Measurements from ENCODE around the gene ELL.
"Not testable (repeated sequence)": the region's sequence is repeated elsewhere in the genome, so short reads cannot be mapped to it uniquely, and the experiment has no call there.

ELL gene

GRCh38 chr19:18418483-18419194 is 103.2 kb downstream of the ELL start:
- DNase-seq (ENCODE audit: low read depth, low spot score), result no peak
- H3K4me3 ChIP-seq (ENCODE audit: low read length), result peak overlapping the region; percentile 45

DNA sequence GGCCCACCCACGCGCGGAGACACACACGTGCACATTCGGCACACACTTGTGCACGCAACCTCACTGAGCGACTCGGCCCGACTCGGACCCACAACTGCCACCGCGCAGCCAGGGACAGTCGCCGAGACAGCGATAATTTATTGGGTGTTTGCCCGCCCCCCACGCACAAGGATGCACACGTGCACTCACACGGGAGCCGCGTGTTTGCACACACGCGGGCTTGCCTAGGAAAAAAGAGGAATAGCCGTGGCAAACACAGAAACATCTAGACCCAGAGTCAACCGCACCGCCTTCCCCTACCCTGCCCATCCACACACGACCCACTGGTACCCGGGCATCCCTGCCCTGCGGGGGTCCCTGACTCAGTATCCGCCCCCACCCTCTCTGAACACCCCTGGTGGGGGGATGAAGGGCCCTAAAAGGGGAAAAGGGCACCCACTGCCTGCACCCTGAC is 103.8 kb downstream of the ELL start:
- no peak for DNase-seq (ENCODE audit: low read depth, low spot score)
- H3K4me3 ChIP-seq (ENCODE audit: low read length), result no peak overlapping the region

DNA sequence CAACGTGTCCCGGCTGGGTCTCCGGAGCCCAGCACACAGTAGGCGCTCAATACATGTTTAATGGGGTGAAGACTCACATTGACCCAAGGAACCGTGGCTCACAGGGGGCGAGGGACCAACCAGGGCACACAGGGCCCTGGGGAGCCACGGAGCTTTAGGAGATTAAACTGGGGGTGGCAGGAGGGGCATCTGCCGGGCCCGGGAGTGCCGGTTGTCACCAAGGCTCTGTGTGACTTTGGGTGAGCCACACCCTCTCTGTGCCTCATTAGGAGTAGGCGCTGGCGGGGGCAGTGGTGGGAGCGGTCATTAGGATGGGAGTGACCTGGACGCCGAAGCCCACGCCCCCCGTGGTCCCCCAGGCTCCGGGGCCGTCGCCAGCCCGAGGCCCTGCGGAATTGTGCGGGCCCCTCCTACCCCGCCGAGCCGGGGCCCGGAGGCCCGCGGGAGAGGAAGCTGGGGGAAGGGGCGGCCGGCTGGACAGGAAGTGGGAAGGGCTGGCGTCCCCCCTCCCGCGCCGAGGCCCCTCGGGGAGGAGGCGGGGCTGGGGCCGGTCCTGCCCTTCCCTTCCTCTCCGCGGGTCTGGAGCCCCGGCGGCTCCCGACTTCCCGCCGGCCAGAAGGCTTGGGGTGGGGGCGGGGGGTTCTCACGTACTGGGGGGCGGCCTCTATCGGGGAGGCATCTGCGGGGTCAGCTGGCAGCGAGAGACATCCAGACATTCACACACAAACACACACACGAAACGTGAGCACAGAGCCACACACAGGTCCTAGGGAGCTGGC is 104.4 kb downstream of the ELL start:
- peak overlapping the region; percentile 44 for H3K4me3 ChIP-seq (ENCODE audit: low read length)

GRCh38 chr19:18416778-18417249 is 105.1 kb downstream of the ELL start:
- DNase-seq (ENCODE audit: low read depth, low spot score), result peak; percentile 55
- H3K4me3 ChIP-seq (ENCODE audit: low read length), result peak overlapping the region; percentile 44

More for the DNA sequence above, 104.4 kb downstream of the ELL start:
- no peak for DNase-seq (ENCODE audit: low read depth, low spot score)

- no peak for DNase-seq (ENCODE audit: low read depth, low spot score)
- peak overlapping the region; percentile 22 for H3K4me3 ChIP-seq (ENCODE audit: low read length)
Observed at GRCh38 chr19:18415178-18415867, 106.5 kb downstream of the ELL start.

DNA sequence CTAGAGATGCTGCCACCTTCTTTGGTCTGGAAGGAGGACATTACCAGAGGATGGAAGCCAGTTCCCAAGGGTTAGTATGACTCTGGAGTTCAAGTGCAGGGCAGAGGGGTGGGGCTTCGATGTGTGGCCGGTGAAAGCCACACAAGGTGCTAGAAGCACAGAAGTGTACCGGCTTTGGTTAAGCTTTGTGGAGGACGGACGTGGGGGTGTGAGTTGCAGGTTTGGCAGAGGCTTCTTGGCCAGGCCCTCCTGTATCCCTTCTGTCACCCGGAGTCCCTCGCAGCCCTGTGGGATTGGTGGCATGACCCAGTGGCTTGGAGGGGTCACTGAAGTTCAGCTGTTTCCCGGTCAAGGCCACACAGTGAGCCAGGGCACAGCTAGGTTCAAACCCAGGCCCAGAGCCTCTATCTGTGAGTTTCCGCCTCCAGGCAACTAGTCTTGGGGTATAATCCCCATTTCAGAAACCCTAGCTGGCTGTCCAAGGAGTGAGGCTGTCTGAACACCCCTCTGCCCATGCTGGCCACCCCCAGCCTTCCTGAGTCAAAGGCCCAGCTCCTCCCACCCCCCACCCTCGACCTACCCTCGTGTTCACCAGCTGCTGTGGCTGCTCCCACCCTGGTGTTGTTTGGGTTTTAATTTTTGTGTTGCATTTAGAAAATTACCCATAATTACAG is 107.2 kb downstream of the ELL start:
- H3K4me3 ChIP-seq (ENCODE audit: low read length), result no peak overlapping the region
- no peak for DNase-seq (ENCODE audit: low read depth, low spot score)

- DNase-seq (ENCODE audit: low read depth, low spot score), result no peak
Observed at GRCh38 chr19:18412610-18413239, 109.1 kb downstream of the ELL start.

GRCh38 chr19:18408053-18408476 is 113.8 kb downstream of the ELL start:
- no peak for DNase-seq (ENCODE audit: low read depth, low spot score)
- no peak overlapping the region for H3K4me3 ChIP-seq (ENCODE audit: low read length)

More at GRCh38 chr19:18412610-18413239, 109.1 kb downstream of the ELL start:
- no peak overlapping the region for H3K4me3 ChIP-seq (ENCODE audit: low read length)

DNA sequence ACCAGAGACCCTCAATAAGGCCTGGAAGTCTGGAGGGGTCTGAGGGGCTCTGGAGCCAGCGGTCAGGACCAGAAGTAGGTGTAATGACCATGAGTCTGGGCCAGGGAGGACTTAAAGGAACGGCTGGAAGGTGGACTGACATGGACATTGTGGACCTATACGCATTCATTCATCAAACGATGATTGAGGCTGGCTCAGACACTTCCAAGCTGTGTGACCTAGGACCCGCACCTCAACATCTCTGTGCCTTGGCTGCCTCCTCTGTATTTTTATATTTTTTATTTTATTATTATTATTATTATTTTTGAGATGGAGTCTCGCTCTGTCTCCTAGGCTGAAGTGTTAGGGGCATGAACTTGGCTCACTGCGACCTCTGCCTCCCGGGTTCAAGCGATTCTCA is 115.1 kb downstream of the ELL start:
- no peak for DNase-seq (ENCODE audit: low read depth, low spot score)
- H3K4me3 ChIP-seq (ENCODE audit: low read length), result no peak overlapping the region

DNA sequence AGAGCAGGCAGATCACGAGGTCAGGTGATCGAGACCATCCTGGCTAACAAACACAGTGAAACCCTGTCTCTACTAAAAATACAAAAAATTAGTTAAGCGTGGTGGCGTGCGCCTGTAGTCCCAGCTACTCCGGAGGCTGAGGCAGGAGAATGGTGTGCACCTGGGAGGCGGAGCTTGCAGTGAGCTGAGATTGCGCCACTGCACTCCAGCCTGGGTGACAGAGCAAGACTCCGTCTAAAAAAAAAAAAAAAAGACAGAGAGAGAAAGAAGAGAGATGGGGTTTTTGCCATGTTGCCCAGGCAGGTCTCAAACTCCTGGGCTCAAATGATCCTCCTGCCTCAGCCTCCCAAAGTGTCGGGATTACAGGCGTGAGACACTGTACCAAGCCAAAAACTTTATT is 116.1 kb downstream of the ELL start:
- H3K4me3 ChIP-seq (ENCODE audit: low read length); DNase-seq (ENCODE audit: low read depth, low spot score): not testable (repeated sequence)

DNA sequence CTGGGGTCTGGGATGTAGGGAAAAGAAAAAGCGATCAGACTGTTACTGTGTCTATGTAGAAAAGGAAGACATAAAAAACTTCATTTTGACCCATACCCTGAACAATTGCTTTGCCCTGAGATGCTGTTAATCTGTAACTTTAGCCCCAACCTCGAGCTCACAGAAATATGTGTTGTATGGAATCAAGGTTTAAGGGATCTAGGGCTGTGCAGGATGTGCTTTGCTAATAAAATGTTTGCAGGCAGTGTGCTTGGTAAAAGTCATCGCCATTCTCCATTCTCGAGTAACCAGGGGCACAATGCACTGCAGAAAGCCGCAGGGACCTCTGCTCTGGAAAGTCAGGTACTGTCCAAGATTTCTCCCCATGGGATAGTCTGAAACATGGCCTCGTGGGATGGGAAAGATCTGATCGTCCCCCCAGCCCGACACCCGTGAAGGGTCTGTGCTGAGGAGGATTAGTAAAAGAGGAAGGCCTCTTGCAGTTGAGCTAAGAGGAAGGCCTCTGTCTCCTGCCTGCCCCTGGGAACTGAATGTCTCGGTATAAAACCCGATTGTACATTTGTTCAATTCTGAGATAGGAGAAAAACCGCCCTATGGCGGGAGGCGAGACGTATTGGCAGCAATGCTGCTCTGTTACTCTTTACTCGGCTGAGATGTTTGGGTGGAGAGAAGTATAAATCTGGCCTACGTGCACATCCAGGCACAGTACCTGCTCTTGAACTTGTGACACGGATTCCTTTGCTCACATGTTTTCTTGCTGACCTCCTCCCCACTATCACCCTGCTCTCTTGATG is 119.2 kb downstream of the ELL start:
- H3K4me3 ChIP-seq (ENCODE audit: low read length); DNase-seq (ENCODE audit: low read depth, low spot score): not testable (repeated sequence)

GRCh38 chr19:18401580-18402112 is 120.2 kb downstream of the ELL start:
- no peak for DNase-seq (ENCODE audit: low read depth, low spot score)
- H3K4me3 ChIP-seq (ENCODE audit: low read length), result no peak overlapping the region

DNA sequence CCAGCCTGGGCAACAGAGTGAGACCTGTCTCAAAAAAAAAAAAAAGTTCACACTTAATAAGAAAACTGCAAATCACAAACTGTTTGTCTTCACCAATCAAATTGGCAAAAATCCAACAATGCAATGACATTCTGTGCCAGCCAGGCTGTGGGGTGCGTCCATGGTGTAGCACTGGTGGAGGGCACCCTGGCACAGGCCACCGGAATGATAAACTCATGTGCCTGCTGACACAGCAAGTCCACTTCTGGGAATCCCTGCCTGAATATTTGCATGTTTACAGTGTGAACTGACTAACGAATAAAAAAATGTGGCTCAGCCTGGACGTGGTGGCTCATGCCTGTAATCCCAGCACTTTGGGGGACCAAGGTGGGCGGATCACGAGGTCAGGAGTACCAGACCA is 122.9 kb downstream of the ELL start:
- no peak for DNase-seq (ENCODE audit: low read depth, low spot score)
- no peak overlapping the region for H3K4me3 ChIP-seq (ENCODE audit: low read length)

DNA sequence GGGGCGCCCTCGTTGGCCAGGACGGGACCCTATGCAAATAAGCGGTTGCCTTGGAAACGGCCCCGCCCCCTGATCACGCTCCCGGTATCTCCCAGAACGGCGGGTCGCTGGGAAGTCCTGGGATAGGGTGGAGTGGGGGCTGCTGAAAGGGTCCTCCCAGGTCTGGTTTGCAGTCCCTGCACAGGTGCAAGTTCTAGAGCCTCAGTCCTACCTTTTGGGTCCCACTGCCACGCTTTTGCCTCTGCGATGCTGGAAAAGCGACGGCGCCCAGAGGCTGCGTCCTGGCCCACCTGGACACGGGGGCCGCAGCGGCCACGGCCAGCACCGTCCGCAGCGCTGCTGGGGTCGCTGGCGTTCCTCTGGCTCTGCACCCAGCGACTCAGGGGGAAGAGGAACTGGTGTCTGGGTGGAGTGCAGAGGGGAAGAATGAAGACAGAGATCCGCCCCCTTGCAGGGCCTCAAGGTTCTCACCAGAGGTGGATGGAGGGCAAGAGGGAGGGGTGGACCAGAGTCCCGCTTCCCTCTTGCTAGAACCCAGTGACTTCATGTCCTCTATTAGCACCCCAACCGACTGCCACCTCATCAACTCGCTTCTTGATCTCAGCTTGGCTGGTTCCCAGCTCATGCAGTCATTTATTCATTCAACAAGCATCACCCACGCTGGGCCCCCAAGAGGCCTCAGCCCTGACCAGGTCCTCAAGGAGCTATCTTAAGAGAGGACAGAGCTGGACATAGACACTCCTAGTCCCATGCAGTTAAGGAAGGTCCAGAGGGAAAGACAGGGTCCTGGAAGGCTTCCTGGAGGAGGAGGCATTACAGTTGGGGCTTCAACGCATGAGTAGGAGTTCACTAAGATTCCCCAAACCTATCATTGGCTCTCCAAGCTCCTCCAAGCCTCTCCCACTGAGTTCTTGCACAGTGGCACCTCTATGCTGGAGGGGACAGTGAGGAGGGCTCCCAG is 124.3 kb downstream of the ELL start, which contains the start of gene LRRC25:
Gene LRRC25 (minus strand): TSS at position 381 of the 961 bp plus-strand sequence. CDS start 659 bp downstream, outside the sequence.
- no peak for DNase-seq (ENCODE audit: low read depth, low spot score)
- H3K4me3 ChIP-seq (ENCODE audit: low read length), result no peak within 1 kb of the TSS

DNA sequence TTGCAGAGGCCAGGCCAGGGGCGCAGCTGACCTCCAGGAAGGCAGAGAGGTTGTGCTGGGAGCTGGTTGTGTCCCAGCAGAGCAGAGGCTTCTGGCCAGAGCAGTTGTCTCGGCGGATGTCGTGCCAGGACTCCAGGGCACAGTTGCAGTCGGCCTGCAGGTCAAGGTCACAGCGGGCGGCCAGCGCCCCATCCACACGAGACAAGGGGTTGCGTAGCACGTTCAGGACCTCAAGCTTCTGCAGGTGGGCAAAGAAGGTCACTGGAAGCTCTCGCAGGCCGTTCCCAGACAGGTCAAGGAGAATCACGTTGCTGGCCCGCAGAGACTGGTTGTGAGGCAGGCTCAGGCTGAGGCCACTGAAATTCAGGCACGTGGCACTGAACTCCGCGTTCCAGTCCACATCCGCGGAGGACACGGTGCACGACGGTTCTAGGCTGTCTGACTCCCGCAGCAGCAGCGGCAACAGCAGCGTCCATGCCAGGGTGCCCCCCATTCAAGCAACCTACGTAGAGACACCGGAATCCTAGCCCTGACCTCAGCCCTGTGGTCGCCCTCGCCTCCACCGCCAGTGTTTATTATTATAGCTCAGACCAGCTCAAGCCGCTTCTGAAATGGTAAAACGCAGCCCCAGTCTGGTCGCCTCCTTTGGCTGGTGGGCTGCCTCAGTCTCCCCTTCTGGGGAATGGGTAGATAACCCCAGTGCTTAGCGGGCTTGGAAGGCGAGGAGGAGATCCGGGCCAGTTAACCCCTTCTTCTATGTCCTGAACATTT is 125.2 kb downstream of the ELL start:
- no peak for DNase-seq (ENCODE audit: low read depth, low spot score)
- H3K4me3 ChIP-seq (ENCODE audit: low read length), result no peak overlapping the region

DNA sequence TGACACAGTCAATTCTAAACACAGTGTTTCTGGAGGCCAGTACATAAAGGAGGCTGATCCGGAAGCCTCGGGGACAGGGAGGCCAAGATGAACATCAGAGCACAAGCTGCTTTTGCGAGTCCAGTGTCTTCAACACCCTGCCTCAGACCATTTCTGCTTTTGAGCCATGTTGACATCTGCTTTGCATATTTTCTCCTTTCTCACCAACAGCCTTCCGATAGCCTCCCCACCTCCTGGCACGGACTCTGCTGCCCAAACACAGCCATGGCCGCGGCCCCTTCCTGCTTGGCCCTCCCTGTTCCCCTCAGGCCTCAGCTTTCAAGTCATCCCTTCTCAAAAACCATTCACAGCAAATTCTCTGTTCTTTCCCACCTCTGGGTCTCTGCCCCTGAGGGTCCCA is 128.0 kb downstream of the ELL start:
- no peak overlapping the region for H3K4me3 ChIP-seq (ENCODE audit: low read length)
- no peak for DNase-seq (ENCODE audit: low read depth, low spot score)

All from Jurkat, Clone E6-1 (cell line).